H9 (cell line): ENCODE measurements around the gene CTDSPL. TPM values are rescaled to one million over a fixed set of nuclear protein-coding genes. Genes with fewer than 3 reads are reported as not detected.

Experiments used
- DNase-seq: peaks from one replicate; pipeline ENCODE4 v3.0.0-alpha.2; 2017
- H2AFZ ChIP-seq: one replicate; pipeline ENCODE4 v1.6.1; 2013; ENCODE audit warnings: mild to moderate bottlenecking, low read length, control low read depth, moderate library complexity
- H2AK5ac ChIP-seq: 2 replicates; pipeline ENCODE4 v1.6.1; 2013; ENCODE audit warnings: low read length, control low read depth, mixed read lengths; ENCODE audit not compliant: insufficient read length
- H2BK120ac ChIP-seq: one replicate; pipeline ENCODE4 v1.6.1; 2013; ENCODE audit warnings: low read depth, mild to moderate bottlenecking, low read length, control low read depth, inconsistent platforms; ENCODE audit not compliant: poor library complexity, severe bottlenecking
- H2BK12ac ChIP-seq: 2 replicates; pipeline ENCODE4 v1.6.1; 2013; ENCODE audit warnings: low read length, control low read depth, mixed read lengths, low read depth; ENCODE audit not compliant: insufficient read length
- H2BK15ac ChIP-seq: 2 replicates; pipeline ENCODE4 v1.6.1; 2013; ENCODE audit warnings: low read depth, low read length, control low read depth
- H2BK20ac ChIP-seq: one replicate; pipeline ENCODE4 v1.6.1; 2013; ENCODE audit warnings: low read depth, mild to moderate bottlenecking, low read length, control low read depth, inconsistent platforms; ENCODE audit not compliant: poor library complexity, severe bottlenecking
- H2BK5ac ChIP-seq: 2 replicates; pipeline ENCODE4 v1.6.1; 2013; ENCODE audit warnings: low read length, control low read depth, mixed read lengths; ENCODE audit not compliant: insufficient read length
- H3K14ac ChIP-seq: 2 replicates; pipeline ENCODE4 v1.6.1; 2013; ENCODE audit warnings: low read length, control low read depth; ENCODE audit not compliant: insufficient read depth
- H3K18ac ChIP-seq: 2 replicates; pipeline ENCODE4 v1.6.1; 2013; ENCODE audit warnings: low read depth, mild to moderate bottlenecking, mixed read lengths, low read length, control low read depth; ENCODE audit not compliant: insufficient read length
- H3K23ac ChIP-seq: 2 replicates; pipeline ENCODE4 v1.6.1; 2013; ENCODE audit warnings: low read length, control low read depth, mixed read lengths, low read depth; ENCODE audit not compliant: insufficient read length
- H3K23me2 ChIP-seq: 2 replicates; pipeline ENCODE4 v1.6.1; 2013; ENCODE audit warnings: low read depth, mild to moderate bottlenecking, mixed read lengths, low read length, control low read depth; ENCODE audit not compliant: insufficient read length, poor library complexity, severe bottlenecking
- H3K27ac ChIP-seq: 2 replicates; pipeline ENCODE4 v1.5.1; 2013; ENCODE audit warnings: low read length, control low read depth, mixed read lengths, low read depth; ENCODE audit not compliant: insufficient read length
- H3K27me3 ChIP-seq: 2 replicates; pipeline ENCODE4 v1.6.1; 2013; ENCODE audit warnings: low read length, control low read depth, inconsistent platforms; ENCODE audit not compliant: insufficient read depth
- H3K4ac ChIP-seq: 2 replicates; pipeline ENCODE4 v1.6.1; 2013; ENCODE audit warnings: low read depth, mild to moderate bottlenecking, control low read depth, inconsistent platforms, low read length, moderate library complexity
- H3K4me1 ChIP-seq: 2 replicates; pipeline ENCODE4 v1.6.1; 2013; ENCODE audit warnings: low read length, control low read depth, inconsistent platforms; ENCODE audit not compliant: insufficient read depth
- H3K4me2 ChIP-seq: 2 replicates; pipeline ENCODE4 v1.6.1; 2013; ENCODE audit warnings: low read length, control low read depth, mixed read lengths; ENCODE audit not compliant: insufficient read length, insufficient read depth
- H3K56ac ChIP-seq: 2 replicates; pipeline ENCODE4 v1.6.1; 2013; ENCODE audit warnings: low read depth, mild to moderate bottlenecking, mixed read lengths, low read length, control low read depth; ENCODE audit not compliant: insufficient read length
- H3K79me1 ChIP-seq: 2 replicates; pipeline ENCODE4 v1.6.1; 2013; ENCODE audit warnings: low read depth, mild to moderate bottlenecking, moderate library complexity, low read length, control low read depth, inconsistent platforms; ENCODE audit not compliant: insufficient read depth, poor library complexity, severe bottlenecking
- H3K79me2 ChIP-seq: 2 replicates; pipeline ENCODE4 v1.6.1; 2013; ENCODE audit warnings: low read length, control low read depth, inconsistent platforms; ENCODE audit not compliant: insufficient read depth
- H3K9ac ChIP-seq: 2 replicates; pipeline ENCODE4 v1.6.1; 2013; ENCODE audit warnings: low read length, control low read depth, mixed read lengths; ENCODE audit not compliant: insufficient read length; ENCODE audit errors: extremely low read depth
- H3K9me3 ChIP-seq: one replicate; pipeline ENCODE4 v1.6.1; 2013; ENCODE audit warnings: low read depth, low read length, inconsistent platforms; ENCODE audit not compliant: control insufficient read depth
- H3T11ph ChIP-seq: one replicate; pipeline ENCODE4 v1.6.1; 2013; ENCODE audit warnings: mild to moderate bottlenecking, low read length, control low read depth, inconsistent platforms
- H4K20me1 ChIP-seq: one replicate; pipeline ENCODE4 v1.6.1; 2013; ENCODE audit not compliant: control insufficient read depth, insufficient read length, insufficient read depth
- H4K5ac ChIP-seq: 2 replicates; pipeline ENCODE4 v1.6.1; 2013; ENCODE audit warnings: low read depth, mild to moderate bottlenecking, mixed read lengths, low read length, control low read depth; ENCODE audit not compliant: insufficient read length
- H4K8ac ChIP-seq: replicated peaks from 2 replicates; pipeline ENCODE4 v1.6.1; 2013; ENCODE audit warnings: low read length, control low read depth, mixed read lengths, low read depth; ENCODE audit not compliant: insufficient read length
- H4K91ac ChIP-seq: 2 replicates; pipeline ENCODE4 v1.6.1; 2013; ENCODE audit warnings: low read depth, mild to moderate bottlenecking, moderate library complexity, mixed read lengths, low read length, control low read depth; ENCODE audit not compliant: insufficient read length
- H3K27ac Mint-ChIP-seq, 3 experiments: 2 replicates in 2 of 3; 3 replicates in 1 of 3; pipeline ENCODE4 v1.8.0; 2020 to 2021; ENCODE audit warnings: mixed read lengths in 3 of 3, mild to moderate bottlenecking in 1 of 3, moderate library complexity in 1 of 3
- H3K27me3 Mint-ChIP-seq: 2 replicates; pipeline ENCODE4 v1.8.0; 2021; ENCODE audit warnings: low read depth, mild to moderate bottlenecking, moderate library complexity, mixed read lengths
- H3K36me3 Mint-ChIP-seq, 3 experiments: 2 replicates in 2 of 3; 3 replicates in 1 of 3; pipeline ENCODE4 v1.8.0; 2020 to 2021; ENCODE audit warnings: low read depth in 3 of 3, mixed read lengths in 3 of 3; ENCODE audit not compliant: insufficient read depth in 1 of 3
- H3K4me1 Mint-ChIP-seq, 2 experiments: 2 replicates each; pipeline ENCODE4 v1.8.0; 2020; ENCODE audit warnings: mixed read lengths in 2 of 2
- H3K4me3 Mint-ChIP-seq, 2 experiments: 2 replicates in 1 of 2; 3 replicates in 1 of 2; pipeline ENCODE4 v1.8.0; 2020 to 2021; ENCODE audit warnings: mild to moderate bottlenecking in 2 of 2, mixed read lengths in 2 of 2, moderate library complexity in 1 of 2
- H3K9me3 Mint-ChIP-seq, 2 experiments: 2 replicates in 1 of 2; 3 replicates in 1 of 2; pipeline ENCODE4 v1.8.0; 2020; ENCODE audit warnings: mild to moderate bottlenecking in 2 of 2, mixed read lengths in 2 of 2, moderate library complexity in 1 of 2
- WGBS: extraction: QIAGEN DNeasy Blood & Tissue Kit; methylation state at CpG from one replicate; pipeline ENCODE4 v1.1.7; 2013; ENCODE audit warnings: missing lambda C conversion rate, low lambda C conversion rate, mixed read lengths; ENCODE audit not compliant: insufficient read length; ENCODE audit errors: extremely low coverage; 5-methylcytosine and 5-hydroxymethylcytosine counted together
- total RNA-seq: library from RNA; stranded (reverse); gene quantifications from 2 replicates; pipeline ENCODE4 v1.2.1, GENCODE V29; 2021
- TF ChIP-seq, protein P1 (sequence below): fragments of 200-600 bp; sonication (generic); conservative IDR thresholded peaks from 3 replicates; pipeline ENCODE4 v1.8.0; 2021; ENCODE audit warnings: antibody characterized with exemption, mild to moderate bottlenecking

Gene CTDSPL
- total RNA-seq, 1 experiment from 2014 or later, result 20.8 TPM

DNA sequence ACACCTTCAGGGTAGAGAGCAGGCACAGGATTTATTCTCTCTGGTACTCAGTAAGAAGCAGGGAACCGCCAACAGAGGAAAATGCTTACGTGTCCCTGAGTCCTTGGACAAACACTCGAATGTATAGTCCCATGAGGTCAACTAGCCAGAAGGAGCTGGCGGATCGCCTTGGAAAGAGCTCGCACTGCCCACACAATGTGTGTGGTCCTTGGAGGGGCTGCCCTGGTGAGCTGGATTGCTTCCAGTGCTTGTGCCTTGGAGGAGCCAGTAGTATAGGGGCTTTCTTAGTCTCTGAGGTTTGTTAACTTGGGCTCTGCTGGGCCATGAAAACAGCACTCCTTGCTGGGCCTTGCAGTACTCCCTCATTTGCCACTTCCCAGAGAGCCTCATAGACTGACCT lies 88.2 kb downstream of the CTDSPL start:
- H2BK15ac ChIP-seq, result no peak overlapping the region
- H3K23me2 ChIP-seq, result no peaks in the 10 kb centered on the region
- no peaks in the 10 kb centered on the region for H3K79me2 ChIP-seq
- no peak overlapping the region for H4K91ac ChIP-seq
- H3K27me3 ChIP-seq, result no peaks in the 10 kb centered on the region
- peaks cover 13 to 14% of the 10 kb centered on the region in 2 experiments for H3K4me1 Mint-ChIP-seq
- H2BK12ac ChIP-seq, result no peak overlapping the region
- TF ChIP-seq, protein P1, sequence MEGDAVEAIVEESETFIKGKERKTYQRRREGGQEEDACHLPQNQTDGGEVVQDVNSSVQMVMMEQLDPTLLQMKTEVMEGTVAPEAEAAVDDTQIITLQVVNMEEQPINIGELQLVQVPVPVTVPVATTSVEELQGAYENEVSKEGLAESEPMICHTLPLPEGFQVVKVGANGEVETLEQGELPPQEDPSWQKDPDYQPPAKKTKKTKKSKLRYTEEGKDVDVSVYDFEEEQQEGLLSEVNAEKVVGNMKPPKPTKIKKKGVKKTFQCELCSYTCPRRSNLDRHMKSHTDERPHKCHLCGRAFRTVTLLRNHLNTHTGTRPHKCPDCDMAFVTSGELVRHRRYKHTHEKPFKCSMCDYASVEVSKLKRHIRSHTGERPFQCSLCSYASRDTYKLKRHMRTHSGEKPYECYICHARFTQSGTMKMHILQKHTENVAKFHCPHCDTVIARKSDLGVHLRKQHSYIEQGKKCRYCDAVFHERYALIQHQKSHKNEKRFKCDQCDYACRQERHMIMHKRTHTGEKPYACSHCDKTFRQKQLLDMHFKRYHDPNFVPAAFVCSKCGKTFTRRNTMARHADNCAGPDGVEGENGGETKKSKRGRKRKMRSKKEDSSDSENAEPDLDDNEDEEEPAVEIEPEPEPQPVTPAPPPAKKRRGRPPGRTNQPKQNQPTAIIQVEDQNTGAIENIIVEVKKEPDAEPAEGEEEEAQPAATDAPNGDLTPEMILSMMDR, result no peak
- no peaks in the 10 kb centered on the region for H3K27me3 Mint-ChIP-seq
- no peak overlapping the region; the same call in 1 of the 2 replicates for H3K14ac ChIP-seq
- H2BK5ac ChIP-seq, result peak overlapping the region; percentile 50
- H3K23ac ChIP-seq, result no peak overlapping the region
- H3K9ac ChIP-seq, result no peak overlapping the region
- WGBS, result no CpG with 5 or more reads among the region's 6 CpGs
- no peak overlapping the region for H3K27ac Mint-ChIP-seq
- H3K4ac ChIP-seq, result no peak overlapping the region
- no peaks in the 10 kb centered on the region for H4K20me1 ChIP-seq
- H2BK20ac ChIP-seq, result no peak overlapping the region
- H3K36me3 Mint-ChIP-seq, result peaks cover 0 to 8% (median 5%) of the 10 kb centered on the region in 3 experiments; a peak in 3 of 7 replicates
- H3K4me3 Mint-ChIP-seq, result no peak overlapping the region
- no peaks in the 10 kb centered on the region for H3K9me3 ChIP-seq
- no peak overlapping the region for H2AFZ ChIP-seq
- H3K79me1 ChIP-seq, result no peaks in the 10 kb centered on the region
- H3K27ac ChIP-seq, result no peak overlapping the region
- no peak overlapping the region for H4K5ac ChIP-seq
- H2BK120ac ChIP-seq, result no peak overlapping the region
- H4K8ac ChIP-seq, result no peak overlapping the region
- no peak overlapping the region for H3K56ac ChIP-seq
- H2AK5ac ChIP-seq, result no peak overlapping the region
- H3T11ph ChIP-seq, result no peak overlapping the region
- H3K18ac ChIP-seq, result no peak overlapping the region
- H3K9me3 Mint-ChIP-seq, result no peaks in the 10 kb centered on the region
- DNase-seq, result no peak
- no peak overlapping the region for H3K4me2 ChIP-seq
- peaks cover 3% of the 10 kb centered on the region; the same call in 1 of the 2 replicates for H3K4me1 ChIP-seq
